GM23248 (cell line): ENCODE results near the gene FAM110C.

ENCODE experiments used
- EZH2 ChIP-seq: fragments of 200-600 bp; sonication (generic); IDR thresholded peaks from 2 replicates; pipeline ENCODE4 v1.6.1; 2018; ENCODE audit warnings: antibody characterized with exemption, mild to moderate bottlenecking; ENCODE audit not compliant: insufficient read depth, poor library complexity, severe bottlenecking
- EZH2phosphoT487 ChIP-seq: fragments of 200-600 bp; sonication (generic); IDR thresholded peaks from 2 replicates; pipeline ENCODE4 v1.6.1; 2018; ENCODE audit warnings: antibody characterized with exemption, moderate library complexity, mild to moderate bottlenecking, low read depth; ENCODE audit not compliant: insufficient read depth

- TF ChIP-seq EZH2 (no peak), EZH2phosphoT487 (no peak)
These were observed 19.4 kb downstream of the FAM110C start for GRCh38 chr2:26891-27290.
